HTR-8/SVneo (cell line): ENCODE results near the gene SPDYE17.
"Not testable (repeated sequence)": the region's sequence is repeated elsewhere in the genome, so short reads cannot be mapped to it uniquely, and the experiment has no call there.

Experiments
- DNase-seq: peaks from one replicate; pipeline ENCODE4 v3.0.0; 2011; ENCODE audit warnings: low spot score, mixed read lengths; ENCODE audit not compliant: insufficient read length
- FAIRE-seq: peaks from 2 replicates; lab custom pipeline; 2011; peaks lifted over from hg19 to GRCh38; lab: Jason Lieb, UNC

SPDYE17 gene

DNA sequence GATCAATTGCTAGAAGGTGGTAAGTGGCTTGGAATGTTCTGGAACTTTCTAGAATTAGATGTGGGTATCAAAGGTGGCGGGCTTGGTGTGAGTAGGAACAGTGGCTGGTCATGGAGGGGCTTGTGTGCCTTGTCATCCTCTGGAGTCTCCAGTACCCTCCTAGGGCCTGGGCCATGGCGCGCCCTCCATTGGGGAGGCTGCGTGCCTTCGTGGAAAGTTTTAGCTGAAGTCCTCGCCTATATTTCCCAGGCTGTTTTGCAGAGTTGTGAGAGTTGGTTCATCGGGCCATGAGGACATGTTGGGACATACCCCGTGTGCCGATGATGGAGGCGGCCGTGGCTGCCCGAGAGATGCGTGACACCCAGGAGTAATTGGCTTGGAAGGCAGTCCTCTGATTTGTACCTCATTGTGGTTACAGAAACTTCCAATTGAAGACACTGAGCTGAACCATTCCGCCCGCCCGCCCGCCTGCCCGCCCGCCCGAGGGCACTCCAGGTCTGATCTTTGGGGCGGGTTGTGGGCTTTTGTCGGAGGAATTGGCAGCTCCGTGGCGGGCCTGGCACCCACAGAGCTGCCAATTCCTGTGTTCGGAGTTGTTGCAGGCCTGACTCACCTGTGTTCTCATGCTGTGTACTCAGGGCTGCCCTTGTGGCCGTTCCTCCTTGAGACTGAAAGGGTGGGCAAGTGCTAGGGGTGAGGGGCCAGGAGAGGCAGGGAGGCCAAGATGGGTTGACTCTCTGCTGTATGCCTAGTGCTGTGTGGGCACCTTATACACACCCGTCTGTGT lies 57.2 kb downstream of the SPDYE17 start:
- FAIRE-seq, DNase-seq: not testable (repeated sequence)

- FAIRE-seq, DNase-seq: not testable (repeated sequence)
Observed at GRCh38 chr7:76974336-76974735, 57.8 kb downstream of the SPDYE17 start.

- not testable (repeated sequence) for DNase-seq, FAIRE-seq
Observed at GRCh38 chr7:76972391-76972790, 59.8 kb downstream of the SPDYE17 start.
